ENCODE results near the gene MTOR. TPM values are rescaled to one million over a fixed set of nuclear protein-coding genes. Genes with fewer than 3 reads are reported as not detected.

Gene MTOR
- total and polyA plus RNA-seq, 2 of the 8 experiments (the other 6 are each of a cell fraction or from before 2014, with no cell fraction given): 44.2 to 76.8 TPM

DNA sequence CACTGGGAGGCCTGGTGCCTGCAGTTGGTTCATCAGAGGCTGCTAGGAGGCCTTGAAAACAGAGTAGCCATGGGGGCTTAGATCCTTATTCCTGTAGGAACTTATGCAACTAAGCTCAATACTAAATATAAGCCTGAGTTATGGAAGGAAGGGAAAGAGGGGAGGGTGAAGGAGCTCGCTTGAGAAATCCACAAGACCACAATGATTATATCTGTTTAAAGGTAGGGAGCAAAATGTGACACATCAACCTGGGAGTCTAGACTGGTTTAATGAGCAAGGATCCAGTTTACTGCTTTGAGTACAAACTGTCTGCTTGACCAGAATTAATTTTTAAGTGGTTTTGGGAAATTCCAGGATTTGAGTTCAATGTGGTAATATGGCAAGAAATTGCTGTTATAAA, 93.6 kb downstream of the MTOR start:
- Histone ChIP-seq H3K9ac (replicated peaks in 1 of 4; ENCODE audit: extremely low read depth in 1 of 4, low read depth in 3 of 4, low read length in 3 of 4) (no peak overlapping the region), H2AK5ac (ENCODE audit: low read depth, low read length) (no peak overlapping the region), H3K14ac (ENCODE audit: insufficient read length) (no peak overlapping the region), H3K23me2 (ENCODE audit: low read depth, low read length) (no peaks in the 10 kb centered on the region), H4K20me1 (replicated peaks in 1 of 2; ENCODE audit: control insufficient read depth in 1 of 2, insufficient read depth in 2 of 2, low read length in 2 of 2) (no peaks in the 10 kb centered on the region), H3K4me1 (replicated peaks in 1 of 4; ENCODE audit: control insufficient read depth in 3 of 4, insufficient read depth in 4 of 4, low read length in 3 of 4) (no peaks in the 10 kb centered on the region), H3K79me1 (ENCODE audit: low read depth, low read length) (no peaks in the 10 kb centered on the region), H2BK120ac (replicated peaks; ENCODE audit: low read depth, low read length) (no peak overlapping the region), H3K4me2 (ENCODE audit: insufficient read depth in 1 of 2, low read depth in 2 of 2, low read length in 2 of 2) (no peak overlapping the region), H3K4me3 (ENCODE audit: extremely low read depth in 1 of 4, insufficient read depth in 2 of 4, low read depth in 3 of 4, low read length in 4 of 4) (no peak overlapping the region), H4K5ac (ENCODE audit: insufficient read length, low read depth, low read length) (no peak overlapping the region), H3K56ac (replicated peaks; ENCODE audit: insufficient read length, low read depth, low read length) (no peak overlapping the region), H3K9me3 (ENCODE audit: insufficient read depth in 2 of 2, low read depth in 1 of 2, low read length in 1 of 2) (no peaks in the 10 kb centered on the region), H3K79me2 (ENCODE audit: control insufficient read depth in 1 of 2, insufficient read depth in 2 of 2, low read length in 2 of 2) (no peaks in the 10 kb centered on the region), H2AFZ (ENCODE audit: low read length) (no peak overlapping the region), H2BK15ac (ENCODE audit: low read length) (no peak overlapping the region), H2BK20ac (ENCODE audit: low read length) (no peak overlapping the region), H3K27me3 (replicated peaks in 1 of 4; ENCODE audit: control insufficient read depth in 3 of 4, extremely low read depth in 1 of 4, insufficient read depth in 3 of 4, low read length in 3 of 4) (no peaks in the 10 kb centered on the region), H3K27ac (ENCODE audit: low read depth, low read length) (no peak overlapping the region), H3K18ac (ENCODE audit: extremely low read depth, low read length) (no peak overlapping the region), H4K8ac (ENCODE audit: extremely low read depth, insufficient read depth, low read length) (no peak overlapping the region), H2BK12ac (ENCODE audit: low read depth, low read length) (no peak overlapping the region), H3K4ac (replicated peaks; ENCODE audit: insufficient read length, low read depth, low read length) (no peak overlapping the region), H4K91ac (replicated peaks; ENCODE audit: insufficient read length, low read length) (no peak overlapping the region), H3K23ac (ENCODE audit: insufficient read length) (no peak overlapping the region), H3K36me3 (ENCODE audit: control insufficient read depth in 2 of 4, insufficient read depth in 4 of 4, low read length in 3 of 4) (peaks cover 0 to 9% (median 2%) of the 10 kb centered on the region in 4 experiments; a peak in 4 of 8 replicates), H2BK5ac (ENCODE audit: low read depth, low read length) (no peak overlapping the region)
- CTCF ChIA-PET (ENCODE audit: partially characterized antibody): no interaction called here
- DNase-seq (ENCODE audit: low read depth in 1 of 2, low spot score in 2 of 2) (no peak), FAIRE-seq (no peak)
- WGBS, 2 experiments (ENCODE audit: extremely low coverage in 1 of 2, insufficient coverage in 1 of 2, insufficient read length in 1 of 2, insufficient replicate concordance in 2 of 2, low coverage in 1 of 2, low lambda C conversion rate in 2 of 2, missing lambda C conversion rate in 1 of 2): 75% methylated on average over 1 of the region's 1 CpG; no CpG with 5 or more reads in 1 of the 2 experiments
- TF ChIP-seq GTF2F1 (IDR thresholded peaks at IDR 0.05; ENCODE audit: borderline replicate concordance, low read depth, low read length) (no peak), YY1 (IDR thresholded peaks at IDR 0.05; ENCODE audit: low read depth, low read length) (no peak), SP4 (IDR thresholded peaks at IDR 0.05; ENCODE audit: low read length) (no peak), CTBP2 (IDR thresholded peaks at IDR 0.05; ENCODE audit: borderline replicate concordance, insufficient read depth, insufficient read length, low read length) (no peak), SIN3A (conservative IDR thresholded peaks at IDR 0.05 in 1 of 2, IDR thresholded peaks at IDR 0.05 in 1 of 2; ENCODE audit: low read depth in 1 of 2, low read length in 2 of 2) (no peak), NANOG (IDR thresholded peaks at IDR 0.05; ENCODE audit: insufficient read depth, low read depth, low read length, poor library complexity, severe bottlenecking) (no peak), EP300 (IDR thresholded peaks at IDR 0.05; ENCODE audit: borderline replicate concordance in 1 of 2, low read depth in 2 of 2, low read length in 2 of 2) (no peak), TEAD4 (IDR thresholded peaks at IDR 0.05; ENCODE audit: low read depth, low read length) (no peak), RBBP5 (IDR thresholded peaks at IDR 0.05; ENCODE audit: borderline replicate concordance, low read depth, low read length) (no peak), SP1 (IDR thresholded peaks at IDR 0.05; ENCODE audit: low read depth, low read length) (no peak), JUND (IDR thresholded peaks at IDR 0.05; ENCODE audit: low read length) (no peak), KDM1A (IDR thresholded peaks at IDR 0.05; ENCODE audit: borderline replicate concordance, low read length) (no peak), BRCA1 (IDR thresholded peaks at IDR 0.05; ENCODE audit: low read depth, low read length) (no peak)
- POLR2A ChIA-PET (ENCODE audit: partially characterized antibody): interaction anchor here (1.7 kb wide), 1 partner anchor 11 kb away, joined by 3 read pairs; no protein-coding TSS in a partner anchor

Measured in H1 (cell line).